HEK293T (cell line): ENCODE results near the gene USF2.

Experiments used
- ARNT ChIP-seq: fragments of 450-650 bp; IDR thresholded peaks from 2 replicates; pipeline ENCODE4 v1.6.1; 2017; ENCODE audit warnings: mild to moderate bottlenecking
- FOXA1 ChIP-seq: fragments of 450-650 bp; IDR thresholded peaks from 2 replicates; pipeline ENCODE4 v1.6.1; 2016; ENCODE audit warnings: mild to moderate bottlenecking
- FOXK2 ChIP-seq: fragments of 450-650 bp; IDR thresholded peaks from 2 replicates; pipeline ENCODE4 v1.6.1; 2016; ENCODE audit warnings: mild to moderate bottlenecking
- FOXM1 ChIP-seq: fragments of 450-650 bp; IDR thresholded peaks from 2 replicates; pipeline ENCODE4 v1.6.1; 2017; ENCODE audit warnings: mild to moderate bottlenecking, borderline replicate concordance
- HDGF ChIP-seq: fragments of 450-650 bp; IDR thresholded peaks from 2 replicates; pipeline ENCODE4 v1.6.1; 2017; ENCODE audit warnings: antibody characterized with exemption, borderline replicate concordance
- SP1 ChIP-seq: fragments of 450-650 bp; IDR thresholded peaks from 2 replicates; pipeline ENCODE4 v1.6.1; 2017
- SUZ12 ChIP-seq: fragments of 450-650 bp; IDR thresholded peaks from 2 replicates; pipeline ENCODE4 v1.6.1; 2016; ENCODE audit warnings: mild to moderate bottlenecking
- TARDBP ChIP-seq: fragments of 450-650 bp; IDR thresholded peaks from 2 replicates; pipeline ENCODE4 v1.6.1; 2016
- TF ChIP-seq, protein P1 (sequence below): fragments of 450-650 bp; IDR thresholded peaks from 2 replicates; pipeline ENCODE4 v1.6.1; 2016

- TF ChIP-seq FOXA1, result no peak
- TF ChIP-seq FOXK2, result no peak
- no peak for TF ChIP-seq SP1
- TF ChIP-seq FOXM1, result peak; percentile 80; the same call in 1 of the 2 replicates
- TF ChIP-seq, protein P1, sequence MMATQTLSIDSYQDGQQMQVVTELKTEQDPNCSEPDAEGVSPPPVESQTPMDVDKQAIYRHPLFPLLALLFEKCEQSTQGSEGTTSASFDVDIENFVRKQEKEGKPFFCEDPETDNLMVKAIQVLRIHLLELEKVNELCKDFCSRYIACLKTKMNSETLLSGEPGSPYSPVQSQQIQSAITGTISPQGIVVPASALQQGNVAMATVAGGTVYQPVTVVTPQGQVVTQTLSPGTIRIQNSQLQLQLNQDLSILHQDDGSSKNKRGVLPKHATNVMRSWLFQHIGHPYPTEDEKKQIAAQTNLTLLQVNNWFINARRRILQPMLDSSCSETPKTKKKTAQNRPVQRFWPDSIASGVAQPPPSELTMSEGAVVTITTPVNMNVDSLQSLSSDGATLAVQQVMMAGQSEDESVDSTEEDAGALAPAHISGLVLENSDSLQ, result no peak
- no peak for TF ChIP-seq SUZ12
- TF ChIP-seq TARDBP, result no peak
- no peak for TF ChIP-seq HDGF
- TF ChIP-seq ARNT, result no peak
These were observed at the start of gene USF2 for GRCh38 chr19:35268536-35269437.
